ENCODE results near the gene KSR2. TPM values are rescaled to one million over a fixed set of nuclear protein-coding genes. Genes with fewer than 3 reads are reported as not detected.

The KSR2 gene
- total and polyA plus RNA-seq, 2 of the 4 experiments (the other 2 are of a cell fraction), result not detected

GRCh38 chr12:117985182-117985581 lies 16.4 kb upstream of the KSR2 start:
- H3K4me3 ChIP-seq (ENCODE audit: insufficient read depth, low read depth, low read length), result no peak overlapping the region
- no peak overlapping the region for H4K8ac ChIP-seq (ENCODE audit: low read depth in 2 of 2, low read length in 2 of 2)
- intact Hi-C loops (cut with micrococcal nuclease) (no loop called here), in situ Hi-C loops (cut with MboI; ENCODE audit: low sequenced_read_pairs) (no loop called here), dilution Hi-C loops (cut with HindIII; ENCODE audit: low sequenced_read_pairs, unreplicated experiment) (no loop called here)
- H4K91ac ChIP-seq (ENCODE audit: insufficient read depth, low read depth, low read length), result no peak overlapping the region
- H3K23ac ChIP-seq (ENCODE audit: low read depth, low read length), result no peak overlapping the region
- H3K27ac ChIP-seq (ENCODE audit: insufficient read depth, low read length), result no peak overlapping the region
- ChIA-PET CTCF (no interaction called here), POLR2A (ENCODE audit: unreplicated experiment) (no interaction called here)
- H3K4me1 ChIP-seq (ENCODE audit: control insufficient read depth, insufficient read depth, low read length), result no peaks in the 10 kb centered on the region
- no peak overlapping the region for H2BK120ac ChIP-seq (ENCODE audit: low read depth, low read length)
- no peak overlapping the region for H4K5ac ChIP-seq (ENCODE audit: low read depth, low read length)
- H3K4me2 ChIP-seq (ENCODE audit: low read depth, low read length), result no peak overlapping the region
- no peaks in the 10 kb centered on the region for H3K27me3 ChIP-seq (ENCODE audit: control insufficient read depth, insufficient read depth, low read length)
- no peaks in the 10 kb centered on the region for H3K36me3 ChIP-seq (ENCODE audit: control insufficient read depth, insufficient read depth, low read length)
- no peak for DNase-seq
- no peak overlapping the region for H2AK5ac ChIP-seq (ENCODE audit: low read depth, low read length)
- no peak overlapping the region for H2AFZ ChIP-seq (replicated peaks; ENCODE audit: low read length, poor library complexity)
- no peak overlapping the region for H2BK20ac ChIP-seq (ENCODE audit: low read depth, low read length)
- no peak for TF ChIP-seq CHD1 (IDR thresholded peaks at IDR 0.05; ENCODE audit: low read depth, low read length)
- no peak for TF ChIP-seq RCOR1 (IDR thresholded peaks at IDR 0.05; ENCODE audit: insufficient replicate concordance, low read length)
- TF ChIP-seq RAD21 (IDR thresholded peaks at IDR 0.05; ENCODE audit: low read length), result no peak
- no peak for TF ChIP-seq POLR2A (IDR thresholded peaks at IDR 0.05; ENCODE audit: low read depth, low read length)
- no peak for TF ChIP-seq CEBPB (IDR thresholded peaks at IDR 0.05; ENCODE audit: low read depth, low read length)
- TF ChIP-seq MXI1 (IDR thresholded peaks at IDR 0.05; ENCODE audit: borderline replicate concordance, low read depth, low read length), result no peak
- TF ChIP-seq ELK1 (IDR thresholded peaks at IDR 0.05; ENCODE audit: borderline replicate concordance, low read depth, low read length), result no peak
- TF ChIP-seq MAFK (IDR thresholded peaks at IDR 0.05; ENCODE audit: low read depth, low read length), result no peak
- TF ChIP-seq BHLHE40 (IDR thresholded peaks at IDR 0.05; ENCODE audit: low read depth, low read length), result no peak
- no peak overlapping the region for H2BK5ac ChIP-seq (ENCODE audit: low read depth, low read length, poor library complexity, severe bottlenecking)
- no peak overlapping the region for H3K18ac ChIP-seq (ENCODE audit: low read depth, low read length)
- H3K79me1 ChIP-seq (ENCODE audit: low read depth in 1 of 2, low read length in 2 of 2), result no peaks in the 10 kb centered on the region
- H3K56ac ChIP-seq (ENCODE audit: extremely low read depth, insufficient read depth, low read length), result no peak overlapping the region
- H3K9ac ChIP-seq (ENCODE audit: low read depth, low read length), result no peak overlapping the region
- H3K9me3 ChIP-seq (ENCODE audit: control insufficient read depth, insufficient read depth, low read length), result no peaks in the 10 kb centered on the region
- H2AK9ac ChIP-seq (replicated peaks; ENCODE audit: low read depth, low read length, poor library complexity), result no peak overlapping the region
- no TSS peak for BruUV-seq (replicated peaks)
- H3K9me1 ChIP-seq (ENCODE audit: insufficient read depth, low read length), result no peaks in the 10 kb centered on the region
- WGBS, 2 experiments (ENCODE audit: extremely low coverage in 2 of 2, insufficient read length in 1 of 2), result no CpG with 5 or more reads among the region's 2 CpGs
- no peak overlapping the region for H3K14ac ChIP-seq (replicated peaks; ENCODE audit: low read depth, low read length)
- H2BK15ac ChIP-seq (ENCODE audit: low read depth, low read length), result no peak overlapping the region
- H4K20me1 ChIP-seq (ENCODE audit: insufficient read depth, low read length), result no peaks in the 10 kb centered on the region
- no peak for ATAC-seq (ENCODE audit: low read depth)
- H3K4ac ChIP-seq (ENCODE audit: low read depth, low read length), result no peak overlapping the region

Measured in IMR-90 (cell line).